GM23338 (cell line): Measurements from ENCODE around the gene TMEM147.

Source experiments
- CTCF ChIP-seq, 2 experiments: fragments of 200-600 bp in 1 of 2; sonication (generic) in 1 of 2; conservative IDR thresholded peaks; 2 replicates each; pipeline versions ENCODE4 v1.5.1 to v1.6.1; 2016 to 2017; ENCODE audit warnings: antibody characterized with exemption in 2 of 2, low read depth in 2 of 2, mild to moderate bottlenecking in 2 of 2, moderate library complexity in 1 of 2
- EZH2 ChIP-seq: fragments of 200-600 bp; sonication (generic); IDR thresholded peaks from one replicate; pipeline ENCODE4 v1.8.0; 2017; ENCODE audit warnings: antibody characterized with exemption, mild to moderate bottlenecking, low read depth; ENCODE audit not compliant: unreplicated experiment
- EZH2phosphoT487 ChIP-seq: fragments of 200-600 bp; sonication (generic); IDR thresholded peaks from one replicate; pipeline ENCODE4 v1.8.1; 2018; ENCODE audit warnings: antibody characterized with exemption; ENCODE audit not compliant: unreplicated experiment
- POLR2AphosphoS5 ChIP-seq: IDR thresholded peaks from 2 replicates; pipeline ENCODE4 v1.6.1; 2016; ENCODE audit warnings: antibody characterized with exemption, low read depth
- ZNF114 ChIP-seq: fragments of 250-450 bp; sonication (Bioruptor Pico); IDR thresholded peaks from 2 replicates; pipeline ENCODE4 v1.5.0; 2020; ENCODE audit warnings: mild to moderate bottlenecking, moderate library complexity

- no peak for TF ChIP-seq POLR2AphosphoS5
- TF ChIP-seq CTCF (conservative IDR thresholded peaks at IDR 0.05; ENCODE audit: low read depth in 2 of 2), result no peak
- TF ChIP-seq ZNF114 (CRISPR knock-in tag), result no peak
- no peak for TF ChIP-seq EZH2
- no peak for TF ChIP-seq EZH2phosphoT487
These were observed 45.4 kb downstream of the TMEM147 start for GRCh38 chr19:35590875-35591274.
